ENCODE results near the gene PAK2.

DNA sequence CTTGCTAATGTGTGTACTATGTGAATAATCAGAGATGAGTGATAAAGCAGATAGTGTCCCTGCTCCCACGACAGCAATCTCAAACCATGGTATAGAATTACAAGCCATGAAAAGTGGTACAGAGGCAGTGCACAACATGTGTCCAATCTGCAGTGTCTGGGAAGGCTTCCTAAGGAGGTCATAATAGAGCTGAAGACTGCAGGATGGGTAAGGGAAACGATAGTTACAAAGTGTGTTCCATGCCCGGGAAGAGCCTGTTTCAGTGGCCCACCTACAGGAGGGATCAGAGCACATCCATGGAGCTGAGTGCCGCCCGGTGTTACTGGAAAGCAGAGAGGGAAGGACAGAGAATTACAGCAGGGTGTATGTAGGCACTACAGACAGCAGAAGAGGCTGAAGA is 48.9 kb downstream of the PAK2 start:
- TF ChIP-seq EZH2phosphoT487 (IDR thresholded peaks at IDR 0.05; ENCODE audit: borderline replicate concordance, low read length) (no peak), CTCF (conservative IDR thresholded peaks at IDR 0.05; ENCODE audit: low read depth, low read length) (no peak)
